Ovary (tissue), 9 donors: ENCODE data around the gene EYA2. TPM values are rescaled to one million over a fixed set of nuclear protein-coding genes. Genes with fewer than 3 reads are reported as not detected.

ENCODE experiments used
- DNase-seq, 5 donors: peaks; one replicate each; pipeline ENCODE4 v3.0.0-alpha.2; 2019 to 2020
- H3K27ac ChIP-seq, 2 donors: fragments of 200-600 bp; one replicate each; pipeline versions ENCODE4 v1.5.1 to v1.8.0; 2019 to 2022
- H3K27me3 ChIP-seq: fragments of 200-600 bp; one replicate; pipeline ENCODE4 v1.8.0; 2022
- H3K36me3 ChIP-seq: fragments of 200-600 bp; sonication (generic); one replicate; pipeline ENCODE4 v1.5.1; 2019
- H3K4me1 ChIP-seq: one replicate; pipeline ENCODE4 v1.8.1; 2013; ENCODE audit warnings: mild to moderate bottlenecking, moderate library complexity; ENCODE audit not compliant: insufficient read depth
- H3K4me3 ChIP-seq: fragments of 200-600 bp; sonication (generic); one replicate; pipeline ENCODE4 v1.5.1; 2017
- H3K9me3 ChIP-seq, 2 donors: fragments of 200-600 bp in 1 of 2; sonication (generic) in 1 of 2; one replicate each; pipeline versions ENCODE4 v1.5.1 to v1.8.1; 2013 to 2019; ENCODE audit warnings: mild to moderate bottlenecking in 1 of 2, moderate library complexity in 1 of 2
- CTCF ChIP-seq, 3 donors: fragments of 450-650 bp in 2 of 3; fragments of 200-600 bp in 1 of 3; IDR thresholded peaks; one replicate each; pipeline versions ENCODE4 v1.5.1 to v1.8.0; 2016 to 2022; ENCODE audit warnings: antibody characterized with exemption in 3 of 3, mild to moderate bottlenecking in 1 of 3
- EP300 ChIP-seq: sonication (generic); formaldehyde crosslinking; IDR thresholded peaks from one replicate; pipeline ENCODE4 v1.6.1; 2017; ENCODE audit warnings: antibody characterized with exemption
- POLR2A ChIP-seq: fragments of 450-650 bp; IDR thresholded peaks from one replicate; pipeline ENCODE4 v1.6.1; 2017; ENCODE audit warnings: antibody characterized with exemption, mild to moderate bottlenecking, moderate library complexity
- WGBS, 3 donors: extraction: QIAGEN DNeasy Blood & Tissue Kit in 1 of 3; methylation state at CpG; one replicate each; pipeline versions ENCODE4 v1.1.5 to v1.1.7; 2013 to 2017; 5-methylcytosine and 5-hydroxymethylcytosine counted together
- intact Hi-C, 4 donors: fragments of 100-400 bp; cut with DNase I; formaldehyde crosslinking; loops; one replicate each; pipeline versions ENCODE4 v1.11.0 to v1.15.1; 2022 to 2023
- polyA plus RNA-seq, 2 donors: library from polyadenylated mRNA; stranded (reverse); fragments of 200-250 nt in 1 of 2; fragments of 350-450 nt in 1 of 2; fragmentation: Illumina TruSeq in 1 of 2; extraction: RNeasy Lipid Tissue Mini Kit (QIAGEN cat#74804) in 1 of 2; gene quantifications; one replicate each; pipeline ENCODE4 v1.2.3, GENCODE V29; 2013 to 2014
- total RNA-seq, 7 donors: library from RNA; depleted of rRNA in 2 of 7; stranded (reverse); fragments of >200 nt in 2 of 7; fragmentation: NEBNext Ultra II Directional in 3 of 7; extraction: Animal tissue kit (Norgen Biotek cat#: 25700) in 3 of 7; gene quantifications; one replicate each; pipeline versions ENCODE4 v1.1.0 to v1.2.4, GENCODE V29; 2016 to 2023
- donor health status: DM: no; HTN: no; CAD: no; lungs with moderate emphysema.
- donor health status: DM: no; HTN: no; CAD: no.
- donor health status: Bipolar disorder and iron deficiency.
- donor health status: DM: yes; HTN: yes; CAD: no.
- donor health status: DM: no; HTN: no; CAD: no.
- donor health status: DM: yes; HTN: yes; CAD: no.

The EYA2 gene
- total and polyA plus RNA-seq, 9 donors, result 0.18 to 7.6 (median 1.7) TPM

- 14 to 28% (median 18%) methylated on average over 13 of the region's 13 CpGs for WGBS, 3 donors
- intact Hi-C loops, result no loop called here
- Histone ChIP-seq H3K9me3 (no peaks in the 10 kb centered on the region), H3K4me3 (no peak overlapping the region), H3K27ac (no peak overlapping the region), H3K36me3 (no peaks in the 10 kb centered on the region), H3K27me3 (no peaks in the 10 kb centered on the region), H3K4me1 (no peaks in the 10 kb centered on the region)
- no peak for DNase-seq
- TF ChIP-seq POLR2A, result no peak
- TF ChIP-seq CTCF (IDR thresholded peaks at IDR 0.05), result no peak
- no peak for TF ChIP-seq EP300
These were observed 203.3 kb downstream of the EYA2 start for GRCh38 chr20:47097691-47098622.

GRCh38 chr20:47099093-47099492, 204.4 kb downstream of the EYA2 start:
- no peaks in the 10 kb centered on the region for H3K27me3 ChIP-seq
- H3K4me1 ChIP-seq, result no peaks in the 10 kb centered on the region
- 87 to 90% (median 89%) methylated on average over 7 of the region's 7 CpGs for WGBS, 3 donors
- intact Hi-C loops, result no loop called here
- no peak for DNase-seq
- H3K4me3 ChIP-seq, result no peak overlapping the region
- no peaks in the 10 kb centered on the region for H3K36me3 ChIP-seq
- H3K27ac ChIP-seq, result no peak overlapping the region
- TF ChIP-seq CTCF (IDR thresholded peaks at IDR 0.05) (no peak), POLR2A (no peak)
- no peaks in the 10 kb centered on the region for H3K9me3 ChIP-seq

- TF ChIP-seq POLR2A (no peak), CTCF (IDR thresholded peaks at IDR 0.05) (no peak), EP300 (no peak)
- no peaks in the 10 kb centered on the region for H3K27me3 ChIP-seq
- no peaks in the 10 kb centered on the region for H3K36me3 ChIP-seq
- no peak for DNase-seq
- H3K9me3 ChIP-seq, result no peaks in the 10 kb centered on the region
- WGBS, 3 donors, result 18 to 27% (median 24%) methylated on average over 6 of the region's 6 CpGs
- H3K27ac ChIP-seq, result no peak overlapping the region
- H3K4me1 ChIP-seq, result no peaks in the 10 kb centered on the region
- H3K4me3 ChIP-seq, result no peak overlapping the region
- intact Hi-C loops, result no loop called here
These were observed 205.3 kb downstream of the EYA2 start for GRCh38 chr20:47099825-47100441.

- intact Hi-C loops, result no loop called here
- TF ChIP-seq POLR2A (no peak), EP300 (no peak), CTCF (IDR thresholded peaks at IDR 0.05) (no peak)
- DNase-seq, result no peak
- Histone ChIP-seq H3K27me3 (no peaks in the 10 kb centered on the region), H3K36me3 (no peaks in the 10 kb centered on the region), H3K9me3 (no peaks in the 10 kb centered on the region), H3K27ac (no peak overlapping the region), H3K4me3 (no peak overlapping the region), H3K4me1 (no peaks in the 10 kb centered on the region)
- 65 to 76% (median 66%) methylated on average over 2 of the region's 2 CpGs for WGBS, 3 donors
These were observed 208.0 kb downstream of the EYA2 start for GRCh38 chr20:47102629-47103028.
